HCT116 (cell line): ENCODE results near the gene SGCA.

Experiments used
- ATF3 ChIP-seq: IDR thresholded peaks from 2 replicates; pipeline ENCODE4 v1.6.1; 2012
- CEBPB ChIP-seq: IDR thresholded peaks from 2 replicates; pipeline ENCODE4 v1.6.1; 2012; ENCODE audit warnings: low read depth
- CTCF ChIP-seq, 3 experiments: fragments of 200-600 bp in 1 of 3; sonication (generic) in 1 of 3; IDR thresholded peaks in 2 of 3; conservative IDR thresholded peaks in 1 of 3; 2 replicates each; pipeline ENCODE4 v1.5.1; 2012 to 2017; ENCODE audit warnings: low read depth in 2 of 3, low read length in 2 of 3, antibody characterized with exemption in 1 of 3, borderline replicate concordance in 1 of 3, control low read depth in 1 of 3, mild to moderate bottlenecking in 1 of 3, mixed read lengths in 1 of 3, mixed run types in 1 of 3, moderate library complexity in 1 of 3; ENCODE audit not compliant: insufficient read depth in 1 of 3
- EZH2 ChIP-seq: fragments of 200-600 bp; sonication (generic); IDR thresholded peaks from 2 replicates; pipeline ENCODE4 v1.6.1; 2017; ENCODE audit warnings: antibody characterized with exemption, mixed run types
- EZH2phosphoT487 ChIP-seq: fragments of 200-600 bp; IDR thresholded peaks from 2 replicates; pipeline ENCODE4 v1.6.1; 2018; ENCODE audit warnings: antibody characterized with exemption, borderline replicate concordance
- POLR2A ChIP-seq: IDR thresholded peaks from 2 replicates; pipeline ENCODE4 v1.7.0; 2011; ENCODE audit warnings: borderline replicate concordance; ENCODE audit not compliant: insufficient read depth, insufficient read length; ENCODE audit errors: extremely low read depth
- POLR2AphosphoS5 ChIP-seq: IDR thresholded peaks from 2 replicates; pipeline ENCODE4 v1.6.1; 2011; ENCODE audit warnings: mild to moderate bottlenecking, low read depth, low read length, moderate library complexity
- REST ChIP-seq: IDR thresholded peaks from 2 replicates; pipeline ENCODE4 v1.6.1; 2012; ENCODE audit warnings: low read depth
- TCF7L2 ChIP-seq: IDR thresholded peaks from 2 replicates; pipeline ENCODE4 v1.7.0; 2011; ENCODE audit warnings: borderline replicate concordance, inconsistent platforms; ENCODE audit not compliant: insufficient read depth, insufficient read length; ENCODE audit errors: extremely low read depth
- YY1 ChIP-seq: IDR thresholded peaks from 2 replicates; pipeline ENCODE4 v1.6.1; 2011; ENCODE audit warnings: low read length, low read depth, moderate library complexity, mild to moderate bottlenecking; ENCODE audit not compliant: insufficient replicate concordance; ENCODE audit errors: extremely low read depth
- ZFX ChIP-seq: fragments of 450-650 bp; IDR thresholded peaks from 2 replicates; pipeline ENCODE4 v1.6.1; 2017
- ZNF274 ChIP-seq: fragments of 200-500 bp; sonication (Bioruptor generic); IDR thresholded peaks from 2 replicates; pipeline ENCODE4 v1.6.1; 2014; ENCODE audit warnings: mild to moderate bottlenecking, low read depth, low read length, inconsistent platforms

- TF ChIP-seq POLR2AphosphoS5: no peak
- TF ChIP-seq CTCF (IDR thresholded peaks at IDR 0.05 in 2 of 3, conservative IDR thresholded peaks at IDR 0.05 in 1 of 3; ENCODE audit: borderline replicate concordance in 1 of 3, insufficient read depth in 1 of 3, low read depth in 2 of 3, low read length in 2 of 3): no peak
- TF ChIP-seq EZH2: no peak
- TF ChIP-seq POLR2A: no peak
- TF ChIP-seq EZH2phosphoT487: no peak
- TF ChIP-seq REST: no peak
- no peak for TF ChIP-seq ZFX
- no peak for TF ChIP-seq ATF3
- no peak for TF ChIP-seq YY1
- no peak for TF ChIP-seq CEBPB
- TF ChIP-seq TCF7L2: no peak
- TF ChIP-seq ZNF274: no peak
These were observed 11.9 kb upstream of the SGCA start for GRCh38 chr17:50153650-50154575.
